ENCODE data around the gene FANCM. TPM values are rescaled to one million over a fixed set of nuclear protein-coding genes. Genes with fewer than 3 reads are reported as not detected.
A peak's percentile ranks its signal among the peaks of the same experiment; 100 is the strongest.

FANCM gene
- total RNA-seq (ENCODE audit: unreplicated experiment) = 9.9 TPM
- long read RNA-seq, partial matches to known transcripts = 3 of 4 reads
- long read RNA-seq, other reads (novel, unspliced or antisense) = 1 of 4 reads

GRCh38 chr14:45135659-45136395 lies at the start of gene FANCM:
Gene FANCM (plus strand): TSS chr14:45135930. CDS start chr14:45136032, 102 bp downstream.
- Mint-ChIP-seq H3K36me3 (ENCODE audit: low read depth, unreplicated experiment) (peaks cover 6% of the 10 kb centered on the region), H3K4me3 (ENCODE audit: unreplicated experiment) (peak within 1 kb of the TSS; percentile 100), H3K27ac (ENCODE audit: unreplicated experiment) (peak within 1 kb of the TSS; percentile 93), H3K27me3 (ENCODE audit: unreplicated experiment) (peaks cover 7% of the 10 kb centered on the region), H3K9me3 (ENCODE audit: unreplicated experiment) (no peaks in the 10 kb centered on the region), H3K4me1 (ENCODE audit: unreplicated experiment) (peaks cover 28% of the 10 kb centered on the region)
- peak; percentile 80 for DNase-seq (ENCODE audit: low spot score)
- TF ChIP-seq CTCF (IDR thresholded peaks at IDR 0.05; ENCODE audit: unreplicated experiment) = no peak

GRCh38 chr14:45089813-45090212 lies 45.9 kb upstream of the FANCM start:
- no peak overlapping the region for H3K4me3 Mint-ChIP-seq (ENCODE audit: unreplicated experiment)
- no peak overlapping the region for H3K27ac Mint-ChIP-seq (ENCODE audit: unreplicated experiment)
- DNase-seq (ENCODE audit: low spot score) = no peak
- TF ChIP-seq CTCF (IDR thresholded peaks at IDR 0.05; ENCODE audit: unreplicated experiment) = no peak
- H3K4me1 Mint-ChIP-seq (ENCODE audit: unreplicated experiment) = peaks cover 11% of the 10 kb centered on the region
- no peaks in the 10 kb centered on the region for H3K36me3 Mint-ChIP-seq (ENCODE audit: low read depth, unreplicated experiment)
- H3K9me3 Mint-ChIP-seq (ENCODE audit: unreplicated experiment) = no peaks in the 10 kb centered on the region
- no peaks in the 10 kb centered on the region for H3K27me3 Mint-ChIP-seq (ENCODE audit: unreplicated experiment)

DNA sequence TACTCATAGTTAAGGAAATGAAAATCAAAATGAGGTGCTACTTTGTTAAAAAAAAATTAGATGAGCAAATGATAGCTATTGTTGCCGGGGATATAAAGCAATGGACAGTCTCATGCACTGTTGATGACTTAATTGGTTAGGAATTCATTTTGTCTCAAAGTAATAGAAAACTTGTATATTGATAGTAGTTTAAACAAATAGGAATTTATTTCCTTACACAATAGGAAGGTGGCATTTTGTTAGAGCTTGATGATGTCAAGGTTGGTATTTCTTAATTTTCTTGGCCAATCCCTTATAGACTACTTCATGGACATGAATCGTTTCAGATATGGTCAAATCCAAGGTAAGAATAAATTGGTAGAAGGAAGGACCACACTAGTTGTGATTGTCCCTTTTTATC lies 44.0 kb upstream of the FANCM start:
- Mint-ChIP-seq H3K4me3 (ENCODE audit: unreplicated experiment) (no peak overlapping the region), H3K27ac (ENCODE audit: unreplicated experiment) (no peak overlapping the region), H3K27me3 (ENCODE audit: unreplicated experiment) (no peaks in the 10 kb centered on the region), H3K4me1 (ENCODE audit: unreplicated experiment) (peaks cover 2% of the 10 kb centered on the region), H3K36me3 (ENCODE audit: low read depth, unreplicated experiment) (peaks cover 4% of the 10 kb centered on the region), H3K9me3 (ENCODE audit: unreplicated experiment) (no peaks in the 10 kb centered on the region)
- TF ChIP-seq CTCF (IDR thresholded peaks at IDR 0.05; ENCODE audit: unreplicated experiment) = no peak
- DNase-seq (ENCODE audit: low spot score) = no peak

DNA sequence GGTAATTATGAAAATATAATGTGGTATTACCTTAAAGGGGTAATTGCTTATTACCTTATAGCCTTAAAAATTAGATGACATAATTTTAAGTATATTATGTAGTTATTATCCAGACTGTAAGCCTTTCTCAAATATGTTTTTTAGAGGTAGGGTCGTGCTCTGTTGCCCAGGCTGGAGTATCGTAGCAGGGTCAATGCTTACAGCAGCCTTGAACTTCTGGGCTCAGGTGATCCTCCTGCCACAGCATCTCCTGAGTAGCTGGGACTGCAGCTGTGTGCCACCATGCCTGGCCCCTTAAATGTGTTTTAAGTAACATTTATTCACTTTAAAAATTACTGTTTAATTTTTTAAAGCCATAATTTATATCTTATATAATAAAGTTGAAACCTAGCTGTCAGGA lies 41.5 kb upstream of the FANCM start:
- TF ChIP-seq CTCF (IDR thresholded peaks at IDR 0.05; ENCODE audit: unreplicated experiment) = no peak
- Mint-ChIP-seq H3K27me3 (ENCODE audit: unreplicated experiment) (no peaks in the 10 kb centered on the region), H3K27ac (ENCODE audit: unreplicated experiment) (no peak overlapping the region)

GRCh38 chr14:45095143-45095542 lies 40.6 kb upstream of the FANCM start:
- Mint-ChIP-seq H3K9me3 (ENCODE audit: unreplicated experiment) (no peaks in the 10 kb centered on the region), H3K27me3 (ENCODE audit: unreplicated experiment) (no peaks in the 10 kb centered on the region), H3K36me3 (ENCODE audit: low read depth, unreplicated experiment) (peaks cover 10% of the 10 kb centered on the region), H3K27ac (ENCODE audit: unreplicated experiment) (no peak overlapping the region), H3K4me1 (ENCODE audit: unreplicated experiment) (no peaks in the 10 kb centered on the region), H3K4me3 (ENCODE audit: unreplicated experiment) (no peak overlapping the region)
- no peak for TF ChIP-seq CTCF (IDR thresholded peaks at IDR 0.05; ENCODE audit: unreplicated experiment)
- DNase-seq (ENCODE audit: low spot score) = no peak

More for the DNA sequence above, 41.5 kb upstream of the FANCM start:
- Mint-ChIP-seq H3K36me3 (ENCODE audit: low read depth, unreplicated experiment) (peaks cover 10% of the 10 kb centered on the region), H3K4me3 (ENCODE audit: unreplicated experiment) (no peak overlapping the region), H3K4me1 (ENCODE audit: unreplicated experiment) (no peaks in the 10 kb centered on the region), H3K9me3 (ENCODE audit: unreplicated experiment) (no peaks in the 10 kb centered on the region)
- no peak for DNase-seq (ENCODE audit: low spot score)
